Naive thymus-derived CD4-positive, alpha-beta T cell (primary cell): ENCODE data around the gene FARP1. TPM values are rescaled to one million over a fixed set of nuclear protein-coding genes. Genes with fewer than 3 reads are reported as not detected.

Experiments used
- ATAC-seq: fragments of 150-1000 bp; cut with Tn5 transposase; 2 replicates; pipeline ENCODE4 v1.10.0; 2021; ENCODE audit warnings: mild to moderate bottlenecking, moderate library complexity
- CTCF ChIA-PET: fragments of 350-600 bp; sonication (Branson Sonifier 250); formaldehyde crosslinking; loops from one replicate; lab custom pipeline; 2021; ENCODE audit warnings: antibody characterized with exemption; lab: Charles Lee
- POLR2A ChIA-PET: fragments of 350-600 bp; sonication (Branson Sonifier 250); formaldehyde crosslinking; loops from one replicate; lab custom pipeline; 2021; ENCODE audit warnings: antibody characterized with exemption, inconsistent platforms; lab: Charles Lee
- DNase-seq, 9 donors: peaks; one replicate each; pipeline versions ENCODE4 v3.0.0 to v3.0.0-alpha.2; 2020 to 2022; ENCODE audit warnings: mixed read lengths in 1 of 9
- H3K27ac ChIP-seq: one replicate; pipeline ENCODE4 v1.7.0; 2013; ENCODE audit warnings: mild to moderate bottlenecking, low read depth, low read length, moderate library complexity
- H3K27me3 ChIP-seq, 2 donors: one replicate each; pipeline ENCODE4 v1.7.0; 2013; ENCODE audit warnings: low read length in 2 of 2, mild to moderate bottlenecking in 2 of 2, moderate library complexity in 2 of 2; ENCODE audit not compliant: control insufficient read depth in 2 of 2, insufficient read depth in 2 of 2
- H3K36me3 ChIP-seq, 3 experiments: 1 replicate in 2 of 3; 2 replicates in 1 of 3; pipeline ENCODE4 v1.7.0; 2013; ENCODE audit warnings: low read length in 3 of 3, mild to moderate bottlenecking in 3 of 3, moderate library complexity in 1 of 3; ENCODE audit not compliant: insufficient read depth in 3 of 3, control insufficient read depth in 2 of 3
- H3K4me1 ChIP-seq, 2 donors: one replicate each; pipeline ENCODE4 v1.7.0; 2013; ENCODE audit warnings: low read length in 2 of 2, mild to moderate bottlenecking in 2 of 2, moderate library complexity in 1 of 2; ENCODE audit not compliant: control insufficient read depth in 2 of 2, insufficient read depth in 2 of 2
- H3K4me3 ChIP-seq: 2 replicates; pipeline ENCODE4 v1.7.0; 2013; ENCODE audit warnings: mild to moderate bottlenecking, low read length
- H3K9me3 ChIP-seq, 3 experiments: 1 replicate in 2 of 3; 2 replicates in 1 of 3; pipeline ENCODE4 v1.7.0; 2013; ENCODE audit warnings: low read length in 3 of 3; ENCODE audit not compliant: control insufficient read depth in 2 of 3
- H3K27ac Mint-ChIP-seq, 9 donors: one replicate each; pipeline ENCODE4 v1.8.0; 2020 to 2022; ENCODE audit warnings: mixed read lengths in 9 of 9, mild to moderate bottlenecking in 8 of 9, moderate library complexity in 5 of 9, inconsistent platforms in 2 of 9
- H3K27me3 Mint-ChIP-seq, 5 donors: one replicate each; pipeline ENCODE4 v1.8.0; 2021 to 2022; ENCODE audit warnings: mixed read lengths in 5 of 5, mild to moderate bottlenecking in 1 of 5
- H3K36me3 Mint-ChIP-seq, 5 donors: one replicate each; pipeline ENCODE4 v1.8.0; 2020 to 2022; ENCODE audit warnings: mixed read lengths in 5 of 5, mild to moderate bottlenecking in 3 of 5, inconsistent platforms in 1 of 5
- H3K4me1 Mint-ChIP-seq, 7 donors: one replicate each; pipeline ENCODE4 v1.8.0; 2020 to 2022; ENCODE audit warnings: mixed read lengths in 7 of 7, mild to moderate bottlenecking in 3 of 7, inconsistent platforms in 1 of 7
- H3K4me3 Mint-ChIP-seq, 10 donors: one replicate each; pipeline ENCODE4 v1.8.0; 2020 to 2022; ENCODE audit warnings: mild to moderate bottlenecking in 10 of 10, mixed read lengths in 10 of 10, moderate library complexity in 6 of 10, inconsistent platforms in 2 of 10
- H3K9me3 Mint-ChIP-seq, 11 donors: one replicate each; pipeline ENCODE4 v1.8.0; 2020 to 2022; ENCODE audit warnings: mixed read lengths in 11 of 11, mild to moderate bottlenecking in 4 of 11, inconsistent platforms in 1 of 11, moderate library complexity in 1 of 11
- intact Hi-C, 2 donors: fragments of 100-400 bp; cut with micrococcal nuclease; formaldehyde crosslinking; loops; one replicate each; pipeline ENCODE4 v1.15.1; 2023
- polyA plus RNA-seq, 2 donors: library from polyadenylated mRNA; unstranded; fragments of 300-500 nt; fragmentation: Illumina TruSeq; gene quantifications; one replicate each; pipeline ENCODE4 v1.2.3, GENCODE V29; 2021
- total RNA-seq, 6 experiments: library from RNA in 5 of 6; stranded (reverse) in 5 of 6; gene quantifications; 1 replicate in 5 of 6; 2 replicates in 1 of 6; pipeline ENCODE4 v1.2.3 and lab custom pipeline; 2021 to 2026

FARP1 gene
- total and polyA plus RNA-seq, 7 experiments from 2014 or later, result 0.19 to 1.1 (median 0.60) TPM

GRCh38 chr13:98307463-98308085 is 164.7 kb downstream of the FARP1 start:
- Mint-ChIP-seq H3K4me3 (no peak overlapping the region), H3K4me1 (no peaks in the 10 kb centered on the region), H3K9me3 (no peaks in the 10 kb centered on the region), H3K36me3 (no peaks in the 10 kb centered on the region), H3K27ac (no peak overlapping the region), H3K27me3 (peaks cover 0 to 13% (median 4%) of the 10 kb centered on the region in 5 donors)
- CTCF ChIA-PET, result no interaction called here
- no peaks in the 10 kb centered on the region for H3K36me3 ChIP-seq
- intact Hi-C loops, result no loop called here
- no peaks in the 10 kb centered on the region for H3K4me1 ChIP-seq
- no peaks in the 10 kb centered on the region for H3K9me3 ChIP-seq
- no peaks in the 10 kb centered on the region for H3K27me3 ChIP-seq
- no peak overlapping the region for H3K4me3 ChIP-seq
- POLR2A ChIA-PET, result no interaction called here
- H3K27ac ChIP-seq, result no peak overlapping the region
- ATAC-seq (no peak), DNase-seq (no peak)

- peaks cover 0 to 5% (median 0%) of the 10 kb centered on the region in 5 donors for H3K27me3 Mint-ChIP-seq
- no peak for DNase-seq
- H3K4me3 ChIP-seq, result no peak overlapping the region
- no peaks in the 10 kb centered on the region for H3K4me1 Mint-ChIP-seq
- no peaks in the 10 kb centered on the region for H3K9me3 Mint-ChIP-seq
- ChIA-PET CTCF (no interaction called here), POLR2A (no interaction called here)
- no peak overlapping the region for H3K27ac ChIP-seq
- ATAC-seq, result no peak
- no peaks in the 10 kb centered on the region for H3K4me1 ChIP-seq
- H3K27me3 ChIP-seq, result no peaks in the 10 kb centered on the region
- H3K36me3 ChIP-seq, result no peaks in the 10 kb centered on the region
- intact Hi-C loops, result no loop called here
- no peaks in the 10 kb centered on the region for H3K9me3 ChIP-seq
- H3K27ac Mint-ChIP-seq, result no peak overlapping the region
- H3K4me3 Mint-ChIP-seq, result peak overlapping the region in 1 of 10 donors; percentile 8
- H3K36me3 Mint-ChIP-seq, result no peaks in the 10 kb centered on the region
These were observed 165.4 kb downstream of the FARP1 start for GRCh38 chr13:98308086-98308911.

GRCh38 chr13:98309569-98310335 is 166.9 kb downstream of the FARP1 start:
- H3K9me3 Mint-ChIP-seq, result no peaks in the 10 kb centered on the region
- ChIA-PET POLR2A (no interaction called here), CTCF (no interaction called here)
- peaks cover 0 to 4% (median 0%) of the 10 kb centered on the region in 5 donors for H3K27me3 Mint-ChIP-seq
- no peak overlapping the region for H3K4me3 Mint-ChIP-seq
- DNase-seq (no peak), ATAC-seq (no peak)
- no peak overlapping the region for H3K4me3 ChIP-seq
- H3K27me3 ChIP-seq, result no peaks in the 10 kb centered on the region
- no peaks in the 10 kb centered on the region for H3K36me3 ChIP-seq
- no peaks in the 10 kb centered on the region for H3K4me1 Mint-ChIP-seq
- intact Hi-C loops, result no loop called here
- H3K4me1 ChIP-seq, result no peaks in the 10 kb centered on the region
- no peaks in the 10 kb centered on the region for H3K9me3 ChIP-seq
- no peak overlapping the region for H3K27ac ChIP-seq
- no peak overlapping the region for H3K27ac Mint-ChIP-seq
- H3K36me3 Mint-ChIP-seq, result no peaks in the 10 kb centered on the region

GRCh38 chr13:98310485-98311199 is 167.7 kb downstream of the FARP1 start:
- no peaks in the 10 kb centered on the region for H3K4me1 Mint-ChIP-seq
- H3K9me3 ChIP-seq, result no peaks in the 10 kb centered on the region
- H3K4me3 Mint-ChIP-seq, result no peak overlapping the region
- no peak overlapping the region for H3K27ac ChIP-seq
- no peaks in the 10 kb centered on the region for H3K4me1 ChIP-seq
- H3K9me3 Mint-ChIP-seq, result no peaks in the 10 kb centered on the region
- ChIA-PET POLR2A (no interaction called here), CTCF (no interaction called here)
- intact Hi-C loops, result no loop called here
- H3K4me3 ChIP-seq, result no peak overlapping the region
- peaks cover 0 to 4% (median 0%) of the 10 kb centered on the region in 5 donors for H3K27me3 Mint-ChIP-seq
- DNase-seq (no peak), ATAC-seq (no peak)
- no peaks in the 10 kb centered on the region for H3K36me3 ChIP-seq
- no peaks in the 10 kb centered on the region for H3K27me3 ChIP-seq
- H3K36me3 Mint-ChIP-seq, result no peaks in the 10 kb centered on the region
- no peak overlapping the region for H3K27ac Mint-ChIP-seq

DNA sequence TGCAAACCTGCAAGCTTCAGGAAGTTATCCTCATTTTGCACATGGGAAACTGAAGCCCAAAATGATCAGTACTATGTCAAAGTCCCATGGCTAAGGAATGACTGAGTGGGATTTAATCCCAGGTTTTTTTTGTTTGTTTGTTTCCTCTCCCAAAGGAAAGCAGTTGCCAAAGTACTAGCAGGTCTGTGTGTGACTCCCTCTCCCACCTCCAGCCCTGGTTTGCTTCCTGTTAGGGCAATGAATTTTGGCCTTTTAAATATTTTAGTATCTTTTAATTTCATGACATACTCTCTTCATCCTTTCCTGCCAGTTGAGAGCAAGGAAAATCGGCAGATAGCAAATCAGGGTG is 168.3 kb downstream of the FARP1 start:
- no peak overlapping the region for H3K4me3 Mint-ChIP-seq
- DNase-seq, result no peak
- H3K27me3 Mint-ChIP-seq, result peaks cover 0 to 5% (median 0%) of the 10 kb centered on the region in 5 donors
- no peaks in the 10 kb centered on the region for H3K36me3 Mint-ChIP-seq
- Histone ChIP-seq H3K36me3 (no peaks in the 10 kb centered on the region), H3K27me3 (no peaks in the 10 kb centered on the region), H3K4me3 (no peak overlapping the region), H3K4me1 (no peaks in the 10 kb centered on the region), H3K27ac (no peak overlapping the region), H3K9me3 (no peaks in the 10 kb centered on the region)
- no peak for ATAC-seq
- no peaks in the 10 kb centered on the region for H3K4me1 Mint-ChIP-seq
- intact Hi-C loops, result no loop called here
- ChIA-PET CTCF (no interaction called here), POLR2A (no interaction called here)
- H3K27ac Mint-ChIP-seq, result no peak overlapping the region
- H3K9me3 Mint-ChIP-seq, result no peaks in the 10 kb centered on the region

DNA sequence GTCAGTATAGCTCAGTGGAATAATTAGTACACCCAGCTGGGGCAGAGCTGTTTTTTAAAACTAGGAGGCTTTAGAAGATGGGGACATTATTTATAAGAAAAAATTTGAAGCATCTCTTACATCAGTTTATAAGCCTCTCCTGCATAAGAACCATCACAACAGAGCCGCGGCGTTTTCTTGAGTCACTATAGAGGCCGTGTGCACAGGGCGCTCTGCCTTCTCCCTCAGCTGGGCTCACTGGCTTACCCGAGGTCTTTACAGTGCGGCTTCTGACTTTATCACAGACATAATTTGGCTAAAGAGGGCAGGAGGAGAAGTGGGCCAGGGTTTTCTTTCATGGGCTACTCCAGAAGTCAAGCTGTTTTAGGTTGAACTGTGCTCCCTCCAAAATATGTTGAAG is 169.7 kb downstream of the FARP1 start:
- no peak for ATAC-seq
- ChIA-PET POLR2A (no interaction called here), CTCF (no interaction called here)
- no peak for DNase-seq
- Histone ChIP-seq H3K36me3 (no peaks in the 10 kb centered on the region), H3K4me3 (no peak overlapping the region), H3K9me3 (no peaks in the 10 kb centered on the region), H3K4me1 (no peaks in the 10 kb centered on the region), H3K27ac (no peak overlapping the region), H3K27me3 (no peaks in the 10 kb centered on the region)
- intact Hi-C loops, result no loop called here
- H3K4me3 Mint-ChIP-seq, result no peak overlapping the region
- no peak overlapping the region for H3K27ac Mint-ChIP-seq
- no peaks in the 10 kb centered on the region for H3K9me3 Mint-ChIP-seq
- no peaks in the 10 kb centered on the region for H3K36me3 Mint-ChIP-seq
- no peaks in the 10 kb centered on the region for H3K4me1 Mint-ChIP-seq
- H3K27me3 Mint-ChIP-seq, result peaks cover 0 to 9% (median 1%) of the 10 kb centered on the region in 5 donors
